DMS114 treated with DMSO at 0.1 percent for 48 hours (cell line): ENCODE measurements around the gene NTSR2.
"Not testable (repeated sequence)": the region's sequence is repeated elsewhere in the genome, so short reads cannot be mapped to it uniquely, and the experiment has no call there.

ENCODE experiments used
- DNase-seq: peaks from one replicate; lab custom pipeline; 2025; ENCODE audit not compliant: unreplicated experiment; lab: John Stamatoyannopoulos, UW

The NTSR2 gene

DNA sequence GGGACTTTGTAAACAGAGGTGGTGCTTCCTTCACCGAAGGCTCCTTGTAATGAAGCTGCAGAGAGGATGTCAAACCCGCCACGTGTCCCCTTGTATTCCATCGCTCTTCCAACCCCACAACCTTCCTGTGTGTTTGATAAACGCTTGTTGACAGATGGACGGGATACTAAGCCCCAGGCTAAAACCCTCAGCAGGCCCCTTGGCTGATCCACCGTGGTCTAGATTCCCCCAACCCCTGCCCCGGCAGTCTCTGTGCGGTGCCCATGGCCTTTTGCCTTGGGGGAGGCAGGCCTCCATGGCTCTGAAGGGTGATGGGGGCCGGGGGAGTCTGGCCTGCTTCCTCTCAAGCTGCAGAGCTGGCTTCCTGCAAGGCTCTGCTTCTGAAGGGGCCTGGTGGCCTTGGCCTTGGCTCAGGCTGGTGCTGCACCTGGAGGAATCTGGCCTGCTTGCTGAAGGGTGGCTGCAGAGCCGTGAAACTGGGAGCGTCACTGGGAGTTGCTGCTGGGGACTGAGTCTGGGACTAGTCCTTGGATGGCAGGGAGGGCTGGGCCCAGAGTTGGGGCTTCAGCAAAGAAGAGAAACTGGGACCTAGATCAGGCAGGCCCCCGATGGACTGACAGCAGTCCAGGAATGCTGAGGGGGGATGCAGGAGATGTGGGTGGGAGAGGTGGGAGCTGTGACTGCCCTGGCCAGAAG is 9.6 kb upstream of the NTSR2 start:
- DNase-seq: no peak

DNA sequence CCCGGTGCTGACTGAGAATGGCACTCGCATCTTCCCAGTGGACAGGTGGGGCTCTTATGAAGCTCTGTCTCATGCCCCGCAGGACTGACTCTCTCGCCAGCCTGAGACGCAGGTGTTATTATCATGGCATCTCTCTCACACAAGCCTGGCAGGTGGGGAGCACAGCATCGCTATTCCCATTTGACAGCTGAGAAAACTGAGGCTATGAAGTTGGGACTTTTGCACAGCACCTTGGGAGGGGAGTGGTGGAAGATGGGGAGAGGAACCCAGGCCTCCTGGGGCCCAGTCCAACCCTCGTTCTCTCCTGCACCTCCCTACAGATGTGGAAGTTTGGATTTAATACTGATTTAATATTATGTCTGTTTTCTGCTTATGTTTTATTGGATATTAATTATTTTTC is 9.0 kb upstream of the NTSR2 start:
- no peak for DNase-seq

DNA sequence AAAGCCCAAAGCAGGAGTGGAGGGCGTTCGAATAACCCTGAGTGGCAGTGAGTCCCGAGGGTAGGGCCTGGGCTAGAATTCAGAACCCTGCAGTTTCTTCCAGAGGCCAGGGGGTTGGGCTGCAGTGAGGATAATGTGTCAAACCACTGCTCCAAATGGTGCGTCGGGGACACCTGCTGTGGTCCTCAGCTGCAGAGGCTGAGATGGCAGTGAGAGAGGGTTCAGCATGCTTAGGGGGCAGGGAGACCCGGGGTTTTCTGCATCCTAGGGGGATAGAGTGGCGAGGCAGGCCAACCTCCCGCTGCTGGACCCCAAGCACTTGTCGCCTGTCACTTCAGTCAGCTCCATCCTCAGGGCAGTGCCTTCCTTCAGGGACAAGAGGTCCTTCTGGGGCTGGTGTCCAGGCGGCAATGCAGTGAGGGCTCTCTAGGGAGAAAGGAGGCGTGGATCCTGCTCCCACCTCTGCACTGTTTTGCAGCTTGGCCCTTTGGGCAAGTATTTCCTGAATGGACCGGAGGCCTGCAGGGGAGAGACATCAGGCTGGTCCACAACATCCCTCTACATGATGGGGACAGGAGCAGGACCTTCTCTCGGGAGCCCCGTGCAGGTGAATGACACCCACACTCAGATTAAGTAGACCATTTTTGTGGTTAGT is 8.4 kb upstream of the NTSR2 start:
- DNase-seq: no peak

DNA sequence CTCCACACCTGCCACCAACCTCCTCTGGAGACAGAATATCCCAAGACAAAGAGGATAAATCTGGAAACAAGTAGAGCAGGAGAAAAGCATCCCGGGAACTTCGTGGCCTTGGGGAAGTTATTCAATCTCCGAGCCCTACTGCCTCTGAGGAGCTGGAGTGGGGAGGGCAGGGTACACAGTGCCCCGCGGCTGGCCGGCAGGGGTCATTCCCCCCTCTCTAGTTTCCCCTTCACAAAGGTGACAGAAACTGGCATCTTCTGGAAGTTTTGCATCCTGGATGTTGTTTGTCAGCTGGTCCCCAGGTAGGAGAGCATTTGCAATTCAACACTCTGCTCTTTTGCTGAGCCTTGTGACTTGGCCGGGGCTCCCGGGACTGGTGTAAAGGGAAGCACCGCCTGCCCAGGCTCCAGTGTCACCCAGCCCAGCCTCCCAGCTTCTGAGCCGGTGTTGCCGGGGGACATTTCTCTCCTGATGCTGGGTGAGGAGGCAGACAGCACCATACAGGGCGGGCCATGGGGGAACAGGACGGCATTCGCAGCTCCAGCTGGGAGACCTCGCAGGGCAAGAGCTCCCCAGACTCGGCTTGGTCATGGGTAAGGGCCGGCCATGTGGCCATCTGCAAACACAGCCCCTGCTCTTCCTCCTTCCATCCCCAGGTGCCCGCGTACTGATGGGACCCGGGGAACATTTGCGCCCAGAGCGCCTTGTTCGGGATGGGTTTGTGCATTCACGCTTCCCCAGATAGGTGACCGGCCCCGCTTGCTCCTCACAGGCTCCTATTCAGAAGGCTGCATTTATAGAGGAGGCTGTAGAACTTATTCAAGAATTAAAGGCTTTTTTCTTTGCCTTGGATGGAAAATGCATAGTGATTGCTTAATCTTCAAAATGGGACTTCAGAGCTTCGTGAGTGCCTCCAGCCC is 7.4 kb upstream of the NTSR2 start:
- DNase-seq: no peak

DNA sequence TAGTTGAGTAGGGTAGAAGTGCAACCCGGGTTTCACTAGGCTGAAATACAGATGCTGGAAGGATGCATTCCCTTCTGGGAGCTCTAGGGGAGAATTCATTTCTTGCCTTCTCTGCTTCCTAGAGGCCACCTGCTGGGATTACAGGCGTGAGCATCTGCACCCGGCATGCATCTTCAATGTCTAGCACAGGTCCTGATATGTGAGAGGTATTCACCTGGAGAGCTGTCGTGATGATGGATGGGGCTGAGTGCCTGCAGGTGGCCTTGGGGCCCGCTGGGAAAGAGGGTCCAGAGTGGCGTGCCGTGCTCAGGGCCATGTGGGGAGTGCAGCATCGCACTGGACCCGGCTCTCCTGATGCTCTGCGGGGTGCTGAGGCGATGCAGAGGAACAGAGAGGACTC is 6.6 kb upstream of the NTSR2 start:
- no peak for DNase-seq

DNA sequence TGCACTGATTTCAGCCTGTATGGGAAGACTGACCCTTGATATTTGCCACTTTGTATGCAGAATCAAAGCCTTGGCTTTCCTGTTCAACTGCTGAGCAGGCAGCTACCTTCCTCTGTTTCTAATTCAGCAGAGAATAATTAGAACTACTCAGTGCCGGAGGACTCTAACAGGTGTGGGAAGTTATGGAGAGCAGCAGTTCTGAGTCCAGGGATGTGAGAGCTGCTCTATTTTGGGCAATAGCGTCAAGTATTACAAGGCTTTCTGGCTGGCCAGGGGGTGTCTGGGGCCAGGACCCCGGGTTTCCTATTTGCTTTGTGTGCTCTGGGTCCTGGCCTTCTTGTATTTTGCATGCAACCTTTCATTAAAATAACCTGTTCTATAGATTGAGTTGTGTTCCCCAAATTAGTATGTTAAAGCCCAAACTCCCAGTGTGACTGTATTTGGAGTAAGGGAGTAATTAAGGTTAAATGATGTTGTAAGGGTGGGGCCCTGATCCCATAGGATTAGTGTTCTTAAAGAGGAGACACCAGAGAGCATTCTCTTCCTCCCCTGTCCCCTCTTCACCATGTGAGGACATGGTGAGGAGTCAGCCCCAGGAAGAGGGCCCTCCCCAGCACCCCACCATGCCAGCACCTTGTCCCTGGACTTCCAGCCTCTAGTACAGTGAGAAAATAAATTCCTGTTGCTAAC is 5.6 kb upstream of the NTSR2 start:
- no peak for DNase-seq

DNA sequence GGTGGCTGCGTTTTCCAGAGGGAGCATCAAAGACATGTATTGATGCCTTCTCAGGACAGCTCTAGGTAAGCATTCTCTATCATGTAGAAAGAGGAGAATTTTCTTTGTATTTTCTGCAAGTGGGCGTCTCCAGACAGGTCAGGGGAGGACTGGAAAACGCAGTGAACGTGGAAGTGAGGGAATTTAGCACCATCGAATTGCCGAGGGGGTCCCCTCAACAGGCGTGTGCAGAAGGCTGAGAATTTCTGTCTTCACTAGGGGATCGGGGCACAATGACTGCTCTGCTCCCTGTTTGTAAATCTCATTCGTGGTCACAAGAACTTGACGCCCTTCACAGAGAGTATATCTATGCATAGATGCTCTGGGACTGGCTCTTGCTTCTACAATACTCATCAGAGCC is 5.0 kb upstream of the NTSR2 start:
- DNase-seq: no peak

DNA sequence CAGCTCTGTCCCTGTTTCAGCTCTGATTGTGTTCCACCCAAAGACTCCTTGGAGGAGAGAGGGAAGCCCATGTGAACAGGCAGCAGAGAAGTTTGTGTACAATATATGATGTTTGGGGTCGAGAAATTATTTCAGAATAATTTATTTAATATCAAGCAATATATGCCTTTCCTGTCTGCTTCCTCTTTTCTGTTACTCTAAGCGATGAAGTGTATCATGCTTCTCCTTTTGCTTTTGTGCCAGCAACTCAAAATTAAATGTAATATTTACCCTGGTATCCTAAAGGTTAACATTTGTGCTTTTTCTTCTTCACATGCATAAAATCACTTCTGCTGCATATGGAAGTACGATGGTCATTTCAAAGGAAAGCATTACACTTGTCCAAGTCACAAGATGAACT is 2.4 kb upstream of the NTSR2 start:
- no peak for DNase-seq

DNA sequence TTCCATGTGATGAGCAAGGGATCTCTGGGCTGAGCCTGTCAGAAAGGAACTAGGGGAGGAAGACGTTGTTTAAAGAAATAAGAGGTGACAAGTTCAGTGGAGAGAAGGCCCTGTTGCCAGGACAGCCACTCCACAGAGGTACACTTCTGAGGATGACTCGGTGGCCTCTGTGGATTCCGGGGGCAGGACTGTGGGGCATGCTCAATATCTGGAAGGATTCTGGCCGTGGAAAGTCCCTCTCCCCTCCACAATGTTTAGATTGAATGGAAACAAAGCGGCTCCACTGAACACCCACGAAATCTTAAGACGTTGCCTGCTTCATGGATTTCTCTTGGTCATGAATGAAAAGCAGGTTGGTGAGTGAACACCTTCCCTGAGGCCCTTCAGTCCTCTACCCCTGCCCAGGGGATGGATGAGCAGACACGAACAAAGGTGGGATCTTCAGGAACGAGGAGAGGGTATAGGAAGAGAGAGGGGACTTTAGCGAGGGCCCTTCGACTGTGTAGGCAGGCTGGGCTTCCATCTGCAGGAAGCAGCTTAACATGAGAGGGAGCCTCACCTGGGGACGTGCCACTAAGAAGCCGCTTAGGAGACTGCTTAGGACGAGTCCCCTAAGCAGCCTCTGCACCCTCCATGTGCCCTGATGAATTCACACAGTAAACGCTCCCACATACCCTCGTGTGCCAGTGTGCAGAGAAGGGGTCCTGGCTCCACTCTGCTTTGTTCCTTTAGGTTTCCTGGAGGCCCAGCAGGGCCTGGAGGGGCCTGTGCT is 1.9 kb downstream of the NTSR2 start:
- DNase-seq: no peak

DNA sequence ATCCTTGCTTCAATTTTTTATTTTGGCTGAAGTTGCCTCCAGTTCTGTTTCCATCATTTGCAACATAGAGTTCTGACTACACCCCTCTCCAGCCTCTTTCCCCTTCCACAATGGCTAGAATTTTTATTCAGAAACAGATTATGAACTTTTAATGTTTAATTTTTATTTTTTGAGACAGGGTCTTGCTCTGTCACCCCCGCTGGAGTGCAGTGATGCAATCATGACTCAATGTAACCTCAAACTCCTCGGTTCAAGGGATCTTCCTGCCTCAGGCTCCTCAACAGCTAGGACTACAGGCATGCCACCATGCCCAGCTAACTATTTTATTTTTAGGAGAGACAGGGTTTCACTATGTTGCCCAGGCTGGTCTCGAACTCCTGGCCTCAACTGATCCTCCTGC is 2.8 kb downstream of the NTSR2 start:
- no peak for DNase-seq

DNA sequence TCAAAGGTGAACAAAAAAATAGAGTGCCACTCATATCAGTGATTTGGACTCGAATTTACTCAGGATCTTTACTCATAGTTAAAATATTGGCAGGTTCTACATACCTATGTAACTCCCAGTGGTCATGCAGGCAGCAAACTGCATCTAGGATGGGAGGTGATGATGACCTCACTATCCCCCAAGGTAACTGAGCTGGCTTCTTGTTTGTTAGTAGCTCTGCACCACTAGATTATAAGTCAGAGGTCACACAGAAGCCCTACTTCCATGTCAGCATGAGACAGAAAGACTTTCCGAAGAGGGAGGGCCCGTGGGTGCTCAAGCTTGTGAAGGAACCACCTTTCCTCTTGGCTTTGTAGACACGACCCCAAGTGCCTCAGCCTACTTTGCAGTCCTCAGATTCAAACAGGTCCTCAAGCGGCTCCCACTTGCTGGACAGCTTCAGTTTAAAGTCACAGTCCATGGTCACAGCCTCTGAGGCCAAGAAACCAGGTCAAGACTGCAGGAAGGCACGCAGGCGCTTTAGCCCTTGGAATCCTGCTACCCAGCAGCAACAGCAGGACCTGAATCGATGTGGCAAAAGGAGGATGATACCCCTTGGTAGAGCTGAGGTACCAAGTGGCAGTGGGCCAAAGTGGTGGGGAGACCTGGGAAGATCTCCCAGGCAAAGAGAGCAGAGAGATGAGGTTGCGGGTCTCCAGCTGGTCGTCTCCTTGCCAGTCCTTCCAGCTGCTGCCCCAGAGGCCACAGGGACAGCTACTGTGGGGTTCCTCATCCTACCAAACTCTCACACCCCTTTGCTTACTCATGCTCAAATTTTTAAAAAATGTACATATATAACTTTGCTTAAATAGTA is 4.3 kb downstream of the NTSR2 start:
- DNase-seq: no peak

DNA sequence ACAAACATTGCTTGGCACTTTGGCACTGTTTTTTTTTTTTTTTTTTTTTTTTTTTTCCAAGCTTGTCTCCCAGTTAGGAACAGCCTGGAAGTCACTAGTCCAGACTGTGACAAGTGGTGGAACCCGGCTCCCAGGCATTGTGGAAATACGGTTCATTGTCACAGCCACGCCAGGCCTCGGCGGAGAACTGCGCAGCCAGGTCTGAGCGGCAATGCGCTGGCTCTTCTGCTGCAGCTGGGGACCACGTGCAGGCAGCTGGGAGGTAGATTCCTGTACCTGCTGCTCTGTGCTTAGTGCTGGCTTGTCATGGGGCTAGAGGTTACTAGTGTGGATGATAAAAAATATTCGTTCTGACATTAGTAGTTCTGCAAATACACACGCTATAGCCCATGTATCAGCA is 5.0 kb downstream of the NTSR2 start:
- no peak for DNase-seq

DNA sequence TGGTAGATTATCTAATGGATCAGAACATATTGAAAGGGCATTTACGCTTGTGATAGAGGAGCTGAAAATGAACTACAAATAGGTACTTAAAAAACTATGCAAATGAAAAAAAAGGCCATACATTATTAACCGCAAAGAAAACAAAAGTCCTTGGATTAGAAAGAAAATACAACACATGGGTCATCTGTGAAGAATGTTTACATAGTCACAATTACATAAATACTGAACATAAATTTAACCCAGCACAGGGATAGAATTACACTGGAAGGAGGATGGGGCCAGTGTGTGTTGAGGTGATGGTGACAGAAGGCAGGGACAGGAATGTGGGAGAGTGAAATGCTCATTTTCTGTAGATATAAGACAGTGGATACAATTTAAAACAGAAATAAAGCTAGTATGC is 6.6 kb downstream of the NTSR2 start:
- no peak for DNase-seq

DNA sequence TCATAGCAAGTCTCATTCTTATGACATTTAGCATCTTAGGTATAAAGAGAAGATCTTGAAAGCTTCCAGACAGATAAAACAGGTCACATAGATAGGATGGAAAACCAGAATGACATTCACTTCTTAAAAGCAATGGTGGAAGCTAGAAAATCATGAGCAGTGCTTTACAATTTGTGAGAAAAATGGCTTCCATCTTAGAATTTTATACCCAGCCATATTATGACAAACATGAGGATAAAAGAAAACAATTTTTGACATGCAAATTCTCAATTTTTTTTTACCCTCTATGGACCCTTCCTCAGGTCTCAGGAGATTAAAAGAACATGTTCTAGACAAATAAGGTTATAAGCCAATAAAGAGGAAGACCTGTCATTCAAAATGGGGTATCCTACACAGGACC is 7.1 kb downstream of the NTSR2 start:
- DNase-seq: no peak

DNA sequence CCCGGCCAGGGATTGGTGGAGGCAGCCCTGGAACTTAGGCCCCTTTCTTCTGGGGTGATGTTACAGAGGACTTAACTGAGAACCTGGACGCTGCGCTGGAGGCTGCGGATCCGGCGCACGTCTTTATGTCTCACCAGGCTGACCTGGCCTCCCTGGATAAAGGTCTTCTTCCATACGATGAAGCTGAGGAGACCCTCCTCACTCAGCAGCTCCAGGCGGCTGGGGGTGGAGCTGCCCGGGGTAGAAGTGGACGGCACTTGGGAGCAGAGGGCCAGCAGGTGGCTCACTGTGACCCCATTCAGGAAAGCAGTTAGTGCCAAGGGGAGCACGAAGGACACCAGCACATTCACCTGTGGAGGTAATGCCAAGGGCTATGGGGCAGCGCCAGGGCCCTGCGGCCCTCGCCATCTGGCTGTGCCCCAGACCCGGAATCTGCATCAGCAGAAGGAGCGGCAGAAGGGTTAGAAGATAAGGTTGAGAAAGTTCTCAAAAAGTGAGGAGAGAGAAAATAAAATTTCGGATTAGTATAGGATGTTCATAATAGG is 8.0 kb downstream of the NTSR2 start:
- DNase-seq: no peak

DNA sequence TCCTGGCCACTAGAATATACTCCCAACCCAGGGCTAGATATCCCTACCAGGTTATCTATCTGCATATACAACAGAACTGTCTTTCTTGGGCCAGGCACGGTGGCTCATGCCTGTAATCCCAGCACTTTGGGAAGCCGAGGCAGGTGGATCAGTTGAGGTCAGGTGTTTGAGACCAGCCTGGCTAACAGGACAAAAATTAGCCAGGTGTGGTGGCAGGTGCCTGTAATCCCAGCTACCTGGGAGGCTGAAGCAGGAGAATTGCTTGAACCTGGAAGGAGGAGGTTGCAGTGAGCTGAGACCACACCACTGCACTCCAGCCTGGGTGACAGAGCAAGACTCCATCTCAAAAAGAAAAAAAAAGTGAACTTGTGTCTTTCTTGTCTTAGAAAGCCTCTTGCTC is 9.6 kb downstream of the NTSR2 start:
- not testable (repeated sequence) for DNase-seq

DNA sequence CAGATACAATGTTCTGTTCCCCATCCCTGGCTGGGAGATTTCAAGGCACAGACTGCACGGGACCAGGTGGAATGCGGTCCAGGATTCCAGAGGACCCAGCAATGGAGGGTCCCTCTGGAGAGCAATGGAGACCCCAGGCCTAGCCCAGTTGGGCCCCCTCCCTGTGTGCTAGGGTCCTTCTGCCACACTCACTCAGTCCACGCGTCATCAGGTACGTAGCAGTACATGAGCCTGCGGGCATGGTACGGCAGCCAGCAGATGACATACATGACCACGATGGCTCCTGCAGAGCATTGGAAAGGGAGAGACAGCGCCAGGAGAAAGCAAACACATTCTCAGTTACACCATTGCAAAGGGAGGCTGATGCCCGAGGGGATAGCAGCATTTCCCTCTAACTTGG is 10.1 kb downstream of the NTSR2 start:
- DNase-seq: no peak

DNA sequence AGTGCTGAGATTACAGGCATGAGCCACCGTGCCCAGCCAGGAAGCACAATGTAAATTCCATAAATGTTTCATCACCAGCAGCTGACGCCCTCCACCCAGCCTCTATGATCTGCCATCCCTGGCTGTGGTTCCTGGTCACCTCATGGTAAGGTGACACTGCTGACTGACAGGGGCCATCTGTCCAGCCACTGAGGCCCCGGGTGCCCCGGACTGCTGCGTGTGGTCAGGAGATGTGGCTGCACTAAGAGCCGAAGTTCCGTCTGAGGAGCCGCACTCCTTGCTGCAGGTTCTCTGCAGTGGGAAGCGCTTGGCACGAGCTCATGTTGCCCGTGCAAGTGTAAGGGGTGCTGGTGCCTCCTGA is 10.9 kb downstream of the NTSR2 start:
- DNase-seq: no peak
